Stimulated activated CD4-positive, alpha-beta T cell treated with anti-CD3 and anti-CD28 coated beads, Interleukin-1b, Interleukin-23, amount 100 ng/mL, for 48 hours (primary cell): ENCODE measurements around the gene SLC40A1.
A peak's percentile ranks its signal among the peaks of the same experiment; 100 is the strongest.
"Not testable (repeated sequence)": the region's sequence is repeated elsewhere in the genome, so short reads cannot be mapped to it uniquely, and the experiment has no call there.

Source experiments
- DNase-seq: peaks from one replicate; pipeline ENCODE4 v3.0.0-alpha.2; 2020

SLC40A1 gene

GRCh38 chr2:189580658-189581353 lies at the start of gene SLC40A1:
SLC40A1 (minus strand) TSS chr2:189580786; CDS start chr2:189580460, 326 bp downstream.
- DNase-seq, result peak; percentile 54

- no peak for DNase-seq
These were observed 49.2 kb upstream of the SLC40A1 start for GRCh38 chr2:189629531-189630453.

- no peak for DNase-seq
These were observed 48.4 kb upstream of the SLC40A1 start for GRCh38 chr2:189628817-189629530.

DNA sequence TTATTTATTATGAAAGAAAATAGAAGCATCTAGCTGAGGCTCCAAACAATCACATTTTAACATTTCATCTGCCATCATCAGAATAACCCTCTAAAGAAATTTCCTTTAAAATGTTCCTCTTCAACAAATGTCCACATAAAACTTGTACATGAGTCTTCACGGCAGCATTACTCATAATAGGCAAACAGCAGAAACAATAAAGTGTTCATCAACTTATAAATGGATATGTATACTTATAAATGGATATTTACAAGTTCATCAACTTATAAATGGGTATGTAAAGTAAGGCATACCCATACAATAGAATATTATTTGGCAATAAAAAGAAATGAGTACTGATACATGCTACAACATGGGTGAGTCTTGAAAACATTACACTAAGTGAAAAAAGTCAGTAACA lies 47.2 kb upstream of the SLC40A1 start:
- no peak for DNase-seq

- no peak for DNase-seq
These were observed 45.0 kb upstream of the SLC40A1 start for GRCh38 chr2:189625636-189626035.

GRCh38 chr2:189624648-189625355 lies 44.2 kb upstream of the SLC40A1 start:
- DNase-seq, result no peak

DNA sequence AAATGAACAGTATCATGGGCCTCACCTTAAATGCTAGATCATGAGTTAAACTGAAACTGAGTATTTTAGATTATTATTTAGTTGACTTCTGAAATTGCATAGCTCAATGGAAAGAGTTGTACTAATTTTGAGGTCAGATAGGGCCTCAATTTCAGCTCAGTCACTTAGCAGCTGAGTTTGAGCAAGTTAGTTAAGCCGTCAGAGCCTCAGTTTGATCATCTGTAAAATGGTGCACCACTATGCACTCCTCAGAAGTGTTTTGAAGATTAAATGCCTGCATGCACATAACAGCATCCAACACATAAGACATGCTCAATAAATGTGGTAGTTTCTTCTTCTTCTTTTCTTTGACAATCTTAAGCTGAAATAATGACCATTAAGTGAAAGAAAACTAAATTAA lies 42.5 kb upstream of the SLC40A1 start:
- no peak for DNase-seq

GRCh38 chr2:189621781-189622180 lies 41.2 kb upstream of the SLC40A1 start:
- DNase-seq, result no peak

DNA sequence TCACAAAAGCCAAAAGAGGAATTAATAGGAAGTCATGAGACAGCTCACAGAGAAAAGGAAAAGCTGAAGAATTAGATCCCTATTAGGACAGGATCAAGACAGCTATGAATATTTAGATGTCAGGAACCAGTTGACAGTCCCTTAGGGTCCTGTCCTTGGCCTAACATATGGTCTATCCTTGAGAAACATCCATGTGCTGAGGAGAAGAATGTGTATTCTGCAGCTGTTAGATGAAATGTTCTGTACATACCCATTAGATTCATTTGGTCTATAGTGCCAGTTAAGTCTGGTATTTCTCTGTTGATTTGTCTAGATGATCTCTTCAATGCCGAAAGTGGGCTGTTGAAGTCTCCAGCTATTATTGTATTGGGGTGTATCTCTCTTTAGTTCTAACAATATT lies 37.6 kb upstream of the SLC40A1 start:
- no peak for DNase-seq

DNA sequence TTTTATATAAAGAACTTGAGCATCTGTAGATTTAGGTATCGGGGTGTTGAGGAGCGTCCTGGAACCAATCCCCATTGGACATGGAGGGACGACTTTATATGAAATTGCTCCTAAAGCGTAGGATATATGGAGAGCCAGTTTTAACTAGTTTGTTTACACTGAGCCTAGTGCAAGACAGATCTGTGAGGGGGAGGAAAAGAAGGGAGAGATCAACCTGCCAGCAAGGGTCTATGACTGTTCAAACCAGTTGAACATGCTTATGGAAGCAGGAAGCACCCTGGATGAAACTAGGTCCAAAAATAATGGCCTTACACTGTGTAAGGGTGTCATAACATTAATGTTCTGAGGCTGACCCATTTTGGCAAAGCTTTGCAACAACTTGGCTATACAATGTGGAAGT lies 34.0 kb upstream of the SLC40A1 start:
- no peak for DNase-seq

- no peak for DNase-seq
These were observed 33.2 kb upstream of the SLC40A1 start for GRCh38 chr2:189613650-189614420.

- no peak for DNase-seq
These were observed 32.6 kb upstream of the SLC40A1 start for GRCh38 chr2:189613077-189613636.

DNA sequence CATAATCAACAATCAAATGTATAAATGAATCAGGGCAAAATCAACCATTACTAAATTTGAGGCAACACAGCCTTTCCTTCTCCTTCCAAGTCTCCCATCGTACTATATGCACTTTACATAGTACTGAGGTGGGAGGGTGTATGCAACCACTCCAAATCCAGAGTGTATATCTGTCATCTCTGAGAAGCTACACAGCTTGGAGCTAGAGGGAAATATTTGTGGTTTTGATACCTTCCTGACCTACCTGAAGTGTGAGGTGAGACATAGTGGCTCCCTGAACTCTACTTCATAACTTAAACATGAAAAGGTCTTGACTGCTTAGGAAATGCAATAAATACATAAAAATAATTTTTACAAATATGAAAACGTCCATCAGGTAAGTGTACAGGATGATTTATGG lies 30.1 kb upstream of the SLC40A1 start:
- DNase-seq, result no peak

- DNase-seq, result no peak
These were observed 29.3 kb upstream of the SLC40A1 start for GRCh38 chr2:189609853-189610252.

DNA sequence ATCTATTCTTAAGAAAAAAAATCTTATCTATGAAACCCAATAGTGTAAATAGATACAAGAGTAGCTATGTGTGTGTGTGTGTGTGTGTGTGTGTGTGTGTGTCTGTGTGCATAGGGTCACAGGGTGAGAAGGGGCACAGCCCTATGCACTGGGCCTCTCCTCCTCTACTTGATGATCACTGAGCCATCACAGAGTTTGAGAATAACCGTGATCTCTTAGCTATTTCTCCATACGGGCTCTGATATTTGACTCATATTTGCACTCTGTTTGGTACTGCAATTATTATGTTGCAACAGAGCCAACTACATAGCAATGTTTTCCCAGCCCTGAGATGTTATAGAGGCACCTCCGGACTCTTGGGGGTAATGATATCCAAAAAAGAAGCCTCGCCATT lies 28.8 kb upstream of the SLC40A1 start:
- DNase-seq, result no peak

DNA sequence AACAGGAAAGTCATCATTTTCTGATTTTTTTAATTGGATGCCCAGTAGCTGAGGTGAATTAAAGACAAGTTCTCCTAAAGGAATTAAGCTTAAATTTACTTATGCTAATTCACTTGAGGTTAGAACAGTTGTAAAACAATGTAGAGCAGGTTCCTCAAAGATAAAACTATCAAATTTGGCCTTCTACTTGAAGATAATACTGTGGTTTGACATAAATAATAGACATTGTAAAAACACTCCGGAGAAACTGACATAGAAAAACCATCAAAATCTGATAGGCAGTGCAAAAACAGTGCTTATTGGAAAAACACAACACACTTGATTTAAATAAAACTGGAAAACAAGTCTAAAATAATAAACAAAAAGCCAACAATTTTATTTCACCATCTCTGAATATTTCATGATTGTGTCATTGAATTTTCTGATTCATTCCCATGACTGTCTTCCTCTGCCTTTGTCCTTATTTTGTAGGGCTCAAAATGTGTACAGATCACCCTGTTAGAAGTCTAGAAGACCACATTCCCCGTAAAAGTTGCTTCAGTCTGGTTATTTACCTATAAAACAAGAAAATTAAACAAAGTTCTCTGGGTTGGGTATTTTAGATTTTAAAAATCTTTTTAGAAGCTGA lies 28.3 kb upstream of the SLC40A1 start:
- no peak for DNase-seq

DNA sequence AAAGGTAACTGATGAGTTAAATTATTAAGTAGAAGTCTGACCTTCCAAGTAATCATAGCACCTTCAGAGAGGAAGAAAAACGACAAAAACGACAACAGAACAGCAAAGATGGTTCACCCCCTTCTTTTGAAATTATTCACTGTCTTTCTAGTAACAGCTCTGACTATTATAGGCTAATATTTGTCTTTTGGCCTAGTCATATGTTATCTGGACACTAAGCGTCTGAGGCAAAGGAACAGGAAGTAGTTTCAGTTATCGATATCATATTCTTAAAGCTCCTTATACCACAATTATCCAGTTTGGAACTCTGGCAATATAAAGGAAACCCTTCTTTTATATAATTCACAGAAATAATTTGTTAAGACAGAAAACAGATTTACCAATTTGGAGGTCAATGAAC lies 27.6 kb upstream of the SLC40A1 start:
- no peak for DNase-seq

GRCh38 chr2:189602233-189602632 lies 21.6 kb upstream of the SLC40A1 start:
- no peak for DNase-seq

- DNase-seq, result not testable (repeated sequence)
These were observed 21.1 kb upstream of the SLC40A1 start for GRCh38 chr2:189601652-189602051.

DNA sequence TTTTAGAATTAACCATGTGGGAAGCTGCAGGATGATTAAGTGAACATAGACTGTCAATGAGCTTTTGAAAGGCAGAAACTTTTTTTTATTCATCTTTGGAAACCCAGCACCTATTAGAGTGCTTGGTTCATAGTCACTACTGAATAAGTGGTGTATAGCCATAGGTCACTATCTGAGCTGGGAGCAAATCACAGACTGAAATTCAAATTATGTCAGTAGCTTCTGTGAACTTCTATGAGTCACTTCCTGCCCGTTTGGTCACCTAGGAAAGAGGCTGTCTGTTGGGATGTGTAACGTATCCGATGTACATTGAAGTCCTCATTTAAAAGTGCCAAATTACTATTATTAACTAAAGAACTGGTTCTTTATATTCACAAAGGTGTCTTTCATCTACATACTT lies 20.5 kb upstream of the SLC40A1 start:
- DNase-seq, result no peak

DNA sequence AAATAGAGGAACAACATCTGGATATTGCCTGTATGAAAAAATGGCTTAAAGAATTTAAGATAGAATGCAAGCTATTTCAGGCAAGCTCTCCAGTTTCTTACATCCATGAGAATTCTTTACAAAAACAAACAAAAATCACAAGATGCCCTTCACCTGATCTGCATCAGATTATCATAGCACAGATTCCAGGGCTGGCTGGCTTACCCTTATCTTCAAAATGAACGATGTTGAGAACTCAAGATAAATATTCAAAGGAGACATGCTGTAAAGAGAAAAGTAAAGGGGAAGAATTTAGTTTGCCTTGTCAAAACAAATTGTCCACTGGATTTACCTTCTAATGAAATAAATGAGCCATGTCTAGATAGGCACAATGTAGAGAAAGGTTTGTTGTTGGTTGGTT lies 18.7 kb upstream of the SLC40A1 start:
- no peak for DNase-seq
